HG03378 (cell line): ENCODE data around the gene NRARP.

Experiments used
- ATAC-seq: cut with Tn5 transposase; IDR thresholded peaks from one replicate; pipeline ENCODE4 v1.9.1; 2021; ENCODE audit warnings: mild to moderate bottlenecking, moderate library complexity; ENCODE audit not compliant: unreplicated experiment

NRARP gene

DNA sequence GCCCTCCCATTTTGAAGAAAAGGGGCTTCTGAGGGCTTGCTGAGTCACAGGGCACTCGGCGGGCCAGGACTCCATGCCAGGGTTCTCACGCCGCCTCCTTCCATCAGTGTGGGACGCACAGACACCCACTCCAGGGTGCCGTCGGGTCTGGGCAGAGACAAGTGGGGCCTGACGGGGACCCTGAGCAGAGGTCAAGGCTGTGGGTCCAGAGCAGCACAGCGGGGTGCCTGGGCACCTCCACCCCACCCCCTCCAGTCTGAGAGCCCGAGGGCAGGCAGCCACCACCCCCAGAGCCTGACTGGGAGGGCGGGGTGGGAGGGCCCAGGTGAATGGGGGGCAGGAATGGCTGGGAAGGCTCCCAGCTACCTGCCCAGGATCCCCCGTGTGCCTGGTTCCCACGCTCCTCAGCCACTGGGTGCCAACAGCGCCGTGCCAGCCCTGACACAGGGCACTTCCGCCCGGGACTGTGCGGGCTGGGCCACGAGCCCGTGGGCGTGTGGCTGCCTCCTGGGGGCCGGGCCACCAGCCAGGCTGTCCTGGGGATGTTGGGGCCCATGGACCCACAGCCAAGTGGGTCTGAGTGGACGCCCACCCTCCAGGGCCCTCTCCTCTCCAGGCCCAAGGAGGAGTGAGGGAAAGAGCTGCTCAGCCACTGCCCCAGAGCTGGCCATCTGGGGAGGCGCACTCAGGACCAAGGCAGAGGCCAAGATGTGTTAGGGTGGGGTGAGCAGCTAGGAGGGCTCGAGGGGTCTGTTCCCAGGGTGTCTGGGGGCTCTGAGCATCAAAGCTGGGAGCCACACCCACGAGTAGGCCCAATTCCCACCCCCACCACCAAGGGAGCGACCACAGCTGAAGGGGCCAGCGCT, 10.1 kb upstream of the NRARP start:
- no peak for ATAC-seq

DNA sequence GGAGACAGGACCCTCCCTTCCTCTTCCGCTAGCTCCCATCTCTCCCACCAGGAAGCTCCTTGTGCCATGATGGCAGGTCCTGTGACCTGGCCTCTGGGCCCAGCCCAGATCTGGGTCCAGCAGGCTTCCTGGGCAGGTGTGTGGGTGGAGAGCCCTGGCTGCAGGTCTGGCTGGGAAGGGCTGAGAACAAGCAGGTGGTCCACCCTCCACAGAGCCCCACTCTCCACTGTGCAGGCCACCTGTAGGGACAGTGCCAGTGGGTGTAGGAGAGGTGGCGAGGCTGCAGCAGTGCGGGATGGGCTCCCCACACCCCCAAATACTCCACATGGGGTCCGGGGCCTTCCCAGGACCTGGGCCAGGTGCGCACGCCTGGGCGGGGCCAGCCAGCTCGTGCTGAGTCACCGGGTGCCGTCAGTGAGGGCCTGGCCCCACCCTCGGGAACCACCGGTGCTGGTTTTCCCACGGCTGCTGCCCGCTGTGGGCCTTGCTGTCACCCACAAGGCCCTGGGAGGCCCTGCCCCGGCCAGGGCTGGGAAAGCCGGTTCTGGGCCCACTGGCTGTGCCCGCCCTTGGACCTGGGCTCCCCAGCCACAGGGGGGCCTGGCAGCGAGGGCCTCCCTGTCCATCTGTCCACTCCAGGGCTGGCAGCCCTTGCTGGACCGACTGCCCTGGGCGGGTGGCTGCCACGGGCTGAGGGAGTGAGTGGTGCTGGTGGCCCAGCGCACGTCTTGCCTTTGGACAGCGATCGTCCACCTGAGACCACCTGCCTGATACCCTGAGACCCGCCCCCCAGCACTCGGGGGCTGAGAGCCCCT, 9.3 kb upstream of the NRARP start:
- no peak for ATAC-seq

DNA sequence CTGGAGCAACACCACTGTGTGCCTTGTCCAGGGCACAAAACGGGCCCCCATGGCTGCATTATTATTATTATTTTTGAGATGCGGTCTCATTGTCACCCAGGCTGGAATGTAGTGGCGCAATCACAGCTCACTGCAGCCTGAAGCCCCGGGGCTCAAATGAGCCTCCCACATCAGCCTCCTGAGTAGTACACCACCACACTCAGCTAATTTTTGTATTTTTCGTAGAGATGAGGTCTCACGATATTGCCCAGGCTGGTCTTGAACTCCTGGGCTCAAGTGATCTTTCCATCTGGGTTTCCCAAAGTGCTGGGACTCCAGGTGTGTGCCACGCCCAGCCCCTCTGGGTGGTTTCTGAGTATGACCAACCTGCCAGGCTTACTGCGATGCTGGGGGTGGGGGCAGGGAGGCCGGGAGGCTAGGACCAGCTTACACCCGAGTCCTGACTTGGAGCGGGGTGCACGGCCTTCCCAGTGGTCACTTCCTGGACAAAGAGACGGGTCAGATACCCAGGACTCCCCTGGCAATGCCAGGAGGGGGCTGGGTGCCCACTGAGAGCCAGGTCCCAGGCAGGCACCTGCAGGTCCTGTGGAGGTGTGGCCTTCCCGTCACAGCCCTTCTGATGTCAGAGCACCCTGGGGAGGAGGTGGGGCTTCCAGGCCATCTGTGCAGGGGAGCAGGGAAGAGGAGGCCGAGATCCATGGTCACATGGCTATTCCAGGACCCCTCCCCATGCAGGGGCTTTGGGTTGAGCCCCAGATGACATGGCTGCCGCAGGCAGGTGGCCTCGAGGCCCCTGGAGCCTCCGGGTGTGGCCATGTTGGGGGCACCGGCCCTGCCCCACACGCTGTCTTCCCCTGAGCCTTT, 8.3 kb upstream of the NRARP start:
- ATAC-seq, result no peak

DNA sequence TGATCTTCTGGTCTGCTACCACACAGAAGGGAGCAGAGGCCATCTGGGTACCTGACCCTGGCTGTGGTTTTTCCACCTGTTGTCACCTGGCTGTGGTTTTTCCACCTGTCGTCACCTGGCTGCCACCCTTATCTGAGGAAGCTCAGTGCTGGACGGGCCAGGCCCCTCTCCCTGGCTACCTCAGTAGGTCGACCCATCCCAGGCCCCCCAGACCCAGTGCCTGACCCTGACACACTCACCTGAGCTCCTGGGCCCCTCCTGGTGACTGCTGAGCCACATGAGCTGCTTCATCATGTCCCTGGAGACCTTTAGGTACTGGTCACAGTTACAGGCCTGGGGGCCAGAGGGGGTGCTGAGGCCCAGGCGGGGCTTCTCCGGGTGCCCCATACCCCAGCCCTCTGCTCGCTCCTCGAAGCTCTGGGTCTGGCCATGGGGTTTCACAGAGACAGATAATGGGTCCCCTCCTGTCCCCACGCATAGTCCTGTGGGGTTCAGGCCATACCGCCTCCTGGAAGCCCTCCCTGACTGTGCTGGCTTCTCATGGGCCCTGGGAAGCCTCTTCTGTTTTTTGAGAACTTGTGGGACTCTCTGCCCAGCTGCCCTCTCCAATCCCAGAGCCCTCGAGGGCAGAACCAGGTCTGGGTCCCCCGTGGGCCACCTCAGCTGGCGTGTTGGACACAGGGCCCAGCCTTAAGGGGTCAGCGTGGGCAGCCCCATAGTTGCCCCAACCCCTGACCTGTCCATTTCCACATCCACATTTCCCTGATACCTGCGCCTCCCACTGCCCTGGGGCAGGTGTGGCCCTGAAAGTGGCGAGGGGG, 7.5 kb upstream of the NRARP start:
- ATAC-seq, result no peak

DNA sequence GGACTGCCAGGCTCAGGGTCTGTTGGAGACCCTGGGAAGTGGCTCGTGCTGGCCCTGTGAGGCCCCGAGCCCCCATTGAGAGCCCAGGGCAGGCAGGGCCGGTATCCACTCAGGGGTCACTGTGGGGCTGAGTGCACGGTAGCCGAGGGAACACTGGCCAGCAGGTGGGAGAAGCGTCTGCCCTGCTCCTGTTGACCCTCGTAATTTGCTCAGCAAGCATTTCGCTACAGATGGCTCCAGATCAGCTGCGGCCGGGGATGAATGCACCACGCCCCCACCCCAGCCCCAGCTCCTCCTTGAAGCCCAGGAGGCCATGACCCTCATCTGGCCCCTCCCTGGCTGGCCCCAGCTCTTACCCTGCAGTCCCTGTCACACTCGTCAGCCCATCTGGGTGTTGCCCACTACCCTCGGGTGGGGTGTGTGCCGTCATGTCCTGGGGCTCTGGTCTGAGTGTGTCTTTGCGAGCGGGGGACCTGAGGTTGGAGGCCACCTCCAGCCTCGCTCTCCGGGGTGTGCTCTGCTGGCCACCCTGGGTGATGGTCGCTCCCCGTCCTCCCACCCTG, 6.1 kb upstream of the NRARP start:
- no peak for ATAC-seq

DNA sequence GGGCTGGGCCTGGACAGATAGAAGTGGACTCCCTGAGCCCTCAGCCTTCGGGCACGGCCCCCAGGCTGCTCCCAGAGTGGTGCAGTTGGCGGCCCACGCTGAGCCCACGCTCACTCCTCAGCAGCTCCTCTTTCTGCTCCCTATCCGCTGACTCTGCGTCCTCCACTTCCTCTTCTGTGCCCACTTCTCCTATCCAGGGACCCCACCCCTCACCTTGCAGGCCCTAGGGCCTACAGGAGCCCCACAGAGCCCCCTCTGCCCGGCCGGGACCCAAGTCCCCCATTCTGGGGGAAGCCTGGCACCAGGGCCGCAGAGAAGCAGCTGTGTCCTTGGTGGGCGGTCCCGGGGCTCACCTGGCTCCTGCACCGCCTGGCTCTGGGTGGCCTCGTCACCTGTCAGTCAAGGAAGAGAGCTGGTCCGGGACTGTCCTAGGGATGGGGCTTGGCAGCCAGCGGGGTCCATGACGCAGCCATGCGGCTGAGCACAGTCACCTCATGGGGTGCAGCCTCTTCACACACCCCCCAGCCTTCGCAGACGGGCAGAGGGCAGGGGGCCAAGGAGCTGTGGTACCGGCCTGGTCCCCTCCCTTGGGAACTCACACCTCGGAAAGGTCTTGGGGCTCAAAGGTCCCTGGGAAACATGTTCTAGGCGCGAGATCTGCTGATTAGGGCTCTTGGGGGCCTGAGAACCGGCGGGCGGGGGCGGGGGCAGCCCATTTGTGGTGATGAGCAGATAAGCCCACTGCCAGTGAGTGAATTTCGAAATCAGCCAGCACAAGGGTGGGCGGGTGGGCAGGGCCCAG, 5.4 kb upstream of the NRARP start:
- ATAC-seq, result no peak

GRCh38 chr9:137306850-137307254, 4.8 kb upstream of the NRARP start:
- ATAC-seq, result no peak

GRCh38 chr9:137306066-137306849, 4.2 kb upstream of the NRARP start:
- ATAC-seq, result no peak

- ATAC-seq, result no peak
Measured at GRCh38 chr9:137305798-137306065, 3.7 kb upstream of the NRARP start.

GRCh38 chr9:137305060-137305797, 3.2 kb upstream of the NRARP start:
- ATAC-seq, result no peak

DNA sequence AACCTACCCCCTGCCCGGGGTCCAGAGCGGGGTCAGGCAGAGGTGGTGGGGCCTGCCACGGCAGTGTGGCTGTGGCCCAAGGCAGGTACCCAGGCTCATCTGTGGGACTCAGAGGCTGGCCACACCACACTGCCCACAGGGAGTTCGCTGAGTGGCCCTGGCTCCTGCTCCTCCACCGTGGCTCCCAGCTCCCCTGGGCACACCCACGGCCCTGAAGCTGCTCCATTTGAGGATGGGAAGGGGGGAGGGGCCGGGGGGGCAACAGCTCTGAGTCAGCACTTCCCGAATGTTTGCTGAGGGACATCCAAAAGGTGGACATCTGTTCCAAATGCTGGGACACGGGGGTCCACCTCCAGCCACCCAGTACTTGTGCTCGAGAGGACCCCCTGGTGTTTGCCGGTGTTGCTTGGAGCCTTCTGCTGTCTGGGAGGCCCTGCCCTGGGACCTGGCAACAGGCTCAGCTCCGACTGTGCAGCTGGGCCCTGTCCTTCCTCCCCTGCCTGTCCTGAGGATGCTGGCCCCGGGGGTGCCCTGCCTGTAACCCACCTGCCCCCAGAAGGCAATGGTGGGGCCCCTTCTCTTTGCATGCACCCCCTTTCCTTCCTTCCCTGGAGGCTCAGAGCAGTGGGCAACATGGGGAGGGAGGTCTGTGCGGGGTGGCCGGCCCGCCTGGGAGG, 2.5 kb upstream of the NRARP start:
- ATAC-seq, result no peak

GRCh38 chr9:137303893-137304382, 1.9 kb upstream of the NRARP start:
- no peak for ATAC-seq

DNA sequence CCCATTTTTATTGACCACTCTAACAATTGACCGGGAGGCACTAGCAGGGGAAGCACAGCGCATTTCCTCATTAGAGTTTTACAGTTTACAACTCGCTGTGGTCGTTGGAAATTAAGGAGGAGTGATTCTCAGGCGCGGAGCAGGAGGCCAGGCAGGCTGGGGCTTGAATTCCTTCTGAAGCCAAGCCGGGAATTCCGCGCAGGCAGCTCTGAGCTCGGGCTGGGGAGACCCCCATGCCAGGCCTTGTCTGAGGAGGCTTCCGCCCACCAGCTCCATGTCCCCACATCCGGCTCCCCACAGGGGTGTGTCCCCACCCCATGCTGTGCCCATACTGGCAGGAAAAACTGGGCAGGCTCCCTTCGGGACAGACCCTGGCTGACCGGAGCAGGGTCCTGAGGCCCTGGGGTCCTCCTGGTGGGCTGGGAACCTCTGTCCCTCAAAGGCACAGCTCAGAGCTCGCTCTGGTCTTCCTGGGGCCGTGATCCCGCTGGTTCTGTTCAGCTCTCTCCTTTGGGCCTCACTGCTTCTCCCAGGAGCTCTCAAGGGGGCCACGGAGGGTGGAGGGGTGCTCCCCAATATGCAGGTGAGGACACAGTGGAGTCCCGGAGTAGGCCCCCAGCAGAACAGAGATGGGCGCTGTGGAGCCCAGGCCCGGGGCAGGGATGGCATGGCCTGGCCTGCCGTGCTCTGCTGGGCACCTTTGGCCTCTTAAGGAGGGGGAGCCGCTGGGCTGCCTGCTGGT, 1.3 kb upstream of the NRARP start:
- no peak for ATAC-seq

- peak; percentile 24 for ATAC-seq
Measured at GRCh38 chr9:137302449-137303150, 529 bp upstream of the NRARP start.

DNA sequence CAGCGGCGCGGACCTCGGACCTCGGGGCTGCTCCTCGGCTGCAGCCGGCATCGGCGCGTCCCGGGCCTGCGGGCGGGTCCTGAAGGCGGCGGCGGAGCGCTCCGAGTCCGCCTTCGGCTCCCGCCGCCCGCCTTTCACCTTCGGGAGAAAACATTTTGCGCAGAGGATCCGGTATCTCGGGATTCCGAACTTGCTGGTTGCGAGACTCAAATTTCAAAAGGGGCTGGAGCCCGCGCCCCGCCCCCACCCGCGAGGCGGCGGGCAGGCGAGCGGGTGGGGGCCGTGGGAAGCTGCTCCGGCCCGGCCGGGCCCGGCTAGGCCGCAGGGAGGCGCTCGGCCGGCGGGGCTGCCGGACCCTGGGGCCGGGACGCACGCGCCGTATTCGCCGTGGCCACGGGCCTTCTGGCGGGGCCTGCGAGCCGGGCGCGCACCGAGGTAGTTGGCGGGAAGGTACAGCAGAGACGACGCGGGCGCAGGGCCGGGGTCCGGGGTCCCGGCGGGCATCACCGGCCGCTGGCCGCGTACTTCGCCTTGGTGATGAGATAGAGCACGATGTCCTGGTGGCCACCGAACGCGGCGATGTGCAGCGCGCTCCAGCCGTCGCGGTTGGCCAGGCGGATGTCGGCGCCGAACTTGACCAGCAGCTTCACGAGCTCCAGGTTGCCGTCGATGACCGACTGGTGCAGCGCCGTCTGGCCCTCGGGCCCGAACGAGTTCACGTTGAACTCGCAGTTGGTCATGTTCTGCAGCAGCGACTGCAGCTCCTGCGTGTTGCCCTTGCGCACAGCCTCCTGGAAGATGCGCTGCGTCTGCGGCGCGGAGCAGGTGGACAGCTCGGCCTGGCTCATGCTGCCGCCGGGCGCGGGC, 757 bp downstream of the NRARP start:
- no peak for ATAC-seq
